ENCODE data around the gene WDFY1. TPM values are rescaled to one million over a fixed set of nuclear protein-coding genes. Genes with fewer than 3 reads are reported as not detected.

Gene WDFY1
- total RNA-seq, 4 donors from 2014 or later, result 40.4 to 99.6 (median 71.6) TPM

GRCh38 chr2:223897669-223898330 is 47.3 kb downstream of the WDFY1 start:
- 80 to 100% methylated on average over 1 to 5 of the region's 5 CpGs for WGBS, 2 donors (ENCODE audit: low coverage in 1 of 2)
- no peaks in the 10 kb centered on the region for H3K4me1 ChIP-seq
- in situ Hi-C loops (cut with MboI; ENCODE audit: low pct_ligation_motif_present in 1 of 4, low pct_unique_long_range_greater_than_20kb in 1 of 4, low sequenced_read_pairs in 3 of 4), result no loop called here
- intact Hi-C loops (cut with DNase I; ENCODE audit: low total_unique reads), result no loop called here
- peaks cover 0 to 34% (median 13%) of the 10 kb centered on the region in 4 donors for H3K36me3 ChIP-seq
- TF ChIP-seq POLR2A (IDR thresholded peaks at IDR 0.05) (no peak), EP300 (IDR thresholded peaks at IDR 0.05; ENCODE audit: low read depth) (no peak), CTCF (IDR thresholded peaks at IDR 0.05) (no peak), POLR2AphosphoS5 (IDR thresholded peaks at IDR 0.05) (no peak)
- no peak for DNase-seq
- no peaks in the 10 kb centered on the region for H3K27me3 ChIP-seq
- no peak overlapping the region for H3K27ac ChIP-seq
- no peaks in the 10 kb centered on the region for H3K9me3 ChIP-seq
- H3K4me3 ChIP-seq, result no peak overlapping the region

GRCh38 chr2:223896833-223897311 is 48.3 kb downstream of the WDFY1 start:
- in situ Hi-C loops (cut with MboI; ENCODE audit: low pct_ligation_motif_present in 1 of 4, low pct_unique_long_range_greater_than_20kb in 1 of 4, low sequenced_read_pairs in 3 of 4) (no loop called here), intact Hi-C loops (cut with DNase I; ENCODE audit: low total_unique reads) (no loop called here)
- TF ChIP-seq CTCF (IDR thresholded peaks at IDR 0.05) (no peak), POLR2AphosphoS5 (IDR thresholded peaks at IDR 0.05) (no peak), POLR2A (IDR thresholded peaks at IDR 0.05) (no peak), EP300 (IDR thresholded peaks at IDR 0.05; ENCODE audit: low read depth) (no peak)
- H3K9me3 ChIP-seq, result no peaks in the 10 kb centered on the region
- DNase-seq, result no peak
- H3K4me3 ChIP-seq, result no peak overlapping the region
- no peaks in the 10 kb centered on the region for H3K27me3 ChIP-seq
- 45 to 54% methylated on average over 2 to 4 of the region's 4 CpGs for WGBS, 2 donors (ENCODE audit: low coverage in 1 of 2)
- peaks cover 0 to 34% (median 14%) of the 10 kb centered on the region in 4 donors for H3K36me3 ChIP-seq
- H3K4me1 ChIP-seq, result no peaks in the 10 kb centered on the region
- H3K27ac ChIP-seq, result peak overlapping the region in 2 of 4 donors; percentile 15 to 24

GRCh38 chr2:223894968-223895367 is 50.2 kb downstream of the WDFY1 start:
- Histone ChIP-seq H3K27ac (no peak overlapping the region), H3K9me3 (no peaks in the 10 kb centered on the region), H3K4me1 (no peaks in the 10 kb centered on the region), H3K36me3 (peaks cover 0 to 29% (median 12%) of the 10 kb centered on the region in 4 donors), H3K4me3 (no peak overlapping the region), H3K27me3 (no peaks in the 10 kb centered on the region)
- 79 to 83% methylated on average over 1 of the region's 1 CpG for WGBS, 2 donors (ENCODE audit: low coverage in 1 of 2)
- no peak for DNase-seq
- in situ Hi-C loops (cut with MboI; ENCODE audit: low pct_ligation_motif_present in 1 of 4, low pct_unique_long_range_greater_than_20kb in 1 of 4, low sequenced_read_pairs in 3 of 4), result no loop called here
- TF ChIP-seq CTCF (IDR thresholded peaks at IDR 0.05) (no peak), POLR2A (IDR thresholded peaks at IDR 0.05) (no peak), EP300 (IDR thresholded peaks at IDR 0.05; ENCODE audit: low read depth) (no peak), POLR2AphosphoS5 (IDR thresholded peaks at IDR 0.05) (no peak)
- intact Hi-C loops (cut with DNase I; ENCODE audit: low total_unique reads), result no loop called here

GRCh38 chr2:223894009-223894408 is 51.1 kb downstream of the WDFY1 start:
- in situ Hi-C loops (cut with MboI; ENCODE audit: low pct_ligation_motif_present in 1 of 4, low pct_unique_long_range_greater_than_20kb in 1 of 4, low sequenced_read_pairs in 3 of 4) (no loop called here), intact Hi-C loops (cut with DNase I; ENCODE audit: low total_unique reads) (no loop called here)
- 86 to 90% methylated on average over 7 to 8 of the region's 8 CpGs for WGBS, 2 donors (ENCODE audit: low coverage in 1 of 2)
- Histone ChIP-seq H3K36me3 (peaks cover 0 to 33% (median 12%) of the 10 kb centered on the region in 4 donors), H3K4me3 (no peak overlapping the region), H3K4me1 (no peaks in the 10 kb centered on the region), H3K9me3 (no peaks in the 10 kb centered on the region), H3K27me3 (no peaks in the 10 kb centered on the region), H3K27ac (no peak overlapping the region)
- TF ChIP-seq POLR2A (IDR thresholded peaks at IDR 0.05), result no peak
- DNase-seq, result no peak
